Astrocyte (in vitro differentiated cells and primary cell): Measurements from ENCODE around the gene FBXL16. TPM values are rescaled to one million over a fixed set of nuclear protein-coding genes. Genes with fewer than 3 reads are reported as not detected.

Source experiments
- DNase-seq: peaks from one replicate; pipeline ENCODE4 v3.0.0-alpha.2; 2010; ENCODE audit warnings: low read depth
- FAIRE-seq: peaks from 2 replicates; lab custom pipeline; 2011; peaks lifted over from hg19 to GRCh38; lab: Jason Lieb, UNC
- H2AFZ ChIP-seq: 2 replicates; pipeline ENCODE4 v1.6.0; 2012; ENCODE audit warnings: low read depth, low read length, inconsistent platforms
- H3K27ac ChIP-seq: 2 replicates; pipeline ENCODE4 v1.5.1; 2011; ENCODE audit warnings: low read depth, low read length, inconsistent platforms
- H3K27me3 ChIP-seq: 2 replicates; pipeline ENCODE4 v1.6.0; 2011; ENCODE audit warnings: low read length, inconsistent platforms; ENCODE audit not compliant: insufficient read depth
- H3K36me3 ChIP-seq: 2 replicates; pipeline ENCODE4 v1.5.1; 2011; ENCODE audit warnings: low read length, inconsistent platforms; ENCODE audit not compliant: insufficient read depth
- H3K4me1 ChIP-seq: 2 replicates; pipeline ENCODE4 v1.5.1; 2011; ENCODE audit warnings: low read length, inconsistent platforms; ENCODE audit not compliant: insufficient read depth
- H3K4me2 ChIP-seq: 2 replicates; pipeline ENCODE4 v1.6.0; 2012; ENCODE audit warnings: low read length, inconsistent platforms
- H3K4me3 ChIP-seq: 2 replicates; pipeline ENCODE4 v1.5.1; 2011; ENCODE audit warnings: low read depth, mild to moderate bottlenecking, low read length, inconsistent platforms; ENCODE audit not compliant: insufficient read depth
- H3K79me2 ChIP-seq: 2 replicates; pipeline ENCODE4 v1.6.0; 2012; ENCODE audit warnings: mild to moderate bottlenecking, low read length, inconsistent platforms; ENCODE audit not compliant: insufficient read depth
- H3K9ac ChIP-seq: 2 replicates; pipeline ENCODE4 v1.6.0; 2012; ENCODE audit warnings: mild to moderate bottlenecking, low read length, inconsistent platforms
- H3K9me3 ChIP-seq: 2 replicates; pipeline ENCODE4 v1.5.1; 2012; ENCODE audit warnings: low read depth, mild to moderate bottlenecking, low read length, inconsistent platforms; ENCODE audit not compliant: insufficient read depth
- H4K20me1 ChIP-seq: 2 replicates; pipeline ENCODE4 v1.6.0; 2012; ENCODE audit warnings: low read length, inconsistent platforms; ENCODE audit not compliant: insufficient read depth
- H3K27ac Mint-ChIP-seq: one replicate; pipeline ENCODE4 v1.8.0; 2021; ENCODE audit warnings: mild to moderate bottlenecking, mixed read lengths; ENCODE audit not compliant: unreplicated experiment
- H3K27me3 Mint-ChIP-seq: one replicate; pipeline ENCODE4 v1.8.0; 2021; ENCODE audit warnings: low read depth, mixed read lengths; ENCODE audit not compliant: unreplicated experiment
- H3K36me3 Mint-ChIP-seq: one replicate; pipeline ENCODE4 v1.8.0; 2021; ENCODE audit warnings: low read depth, mixed read lengths; ENCODE audit not compliant: unreplicated experiment
- H3K4me1 Mint-ChIP-seq: one replicate; pipeline ENCODE4 v1.8.0; 2021; ENCODE audit warnings: low read depth, mixed read lengths; ENCODE audit not compliant: unreplicated experiment
- H3K4me3 Mint-ChIP-seq: one replicate; pipeline ENCODE4 v1.8.0; 2021; ENCODE audit warnings: mild to moderate bottlenecking, moderate library complexity, mixed read lengths; ENCODE audit not compliant: unreplicated experiment
- H3K9me3 Mint-ChIP-seq: one replicate; pipeline ENCODE4 v1.8.0; 2021; ENCODE audit warnings: mild to moderate bottlenecking, mixed read lengths; ENCODE audit not compliant: unreplicated experiment
- EZH2 ChIP-seq: IDR thresholded peaks from 2 replicates; pipeline ENCODE4 v1.6.1; 2012; ENCODE audit warnings: mild to moderate bottlenecking, low read length, inconsistent platforms; ENCODE audit not compliant: insufficient read depth
- total RNA-seq: library from RNA; stranded (reverse); gene quantifications from 2 replicates; pipeline ENCODE4 v1.2.1, GENCODE V29; 2021
- TF ChIP-seq, protein P1 (sequence below): IDR thresholded peaks from 2 replicates; pipeline ENCODE4 v1.5.1; 2011; ENCODE audit warnings: low read depth, mild to moderate bottlenecking, inconsistent platforms, low read length, moderate library complexity; ENCODE audit not compliant: insufficient read depth

FBXL16 gene
- total RNA-seq, 1 donor from 2014 or later: 5.2 TPM

DNA sequence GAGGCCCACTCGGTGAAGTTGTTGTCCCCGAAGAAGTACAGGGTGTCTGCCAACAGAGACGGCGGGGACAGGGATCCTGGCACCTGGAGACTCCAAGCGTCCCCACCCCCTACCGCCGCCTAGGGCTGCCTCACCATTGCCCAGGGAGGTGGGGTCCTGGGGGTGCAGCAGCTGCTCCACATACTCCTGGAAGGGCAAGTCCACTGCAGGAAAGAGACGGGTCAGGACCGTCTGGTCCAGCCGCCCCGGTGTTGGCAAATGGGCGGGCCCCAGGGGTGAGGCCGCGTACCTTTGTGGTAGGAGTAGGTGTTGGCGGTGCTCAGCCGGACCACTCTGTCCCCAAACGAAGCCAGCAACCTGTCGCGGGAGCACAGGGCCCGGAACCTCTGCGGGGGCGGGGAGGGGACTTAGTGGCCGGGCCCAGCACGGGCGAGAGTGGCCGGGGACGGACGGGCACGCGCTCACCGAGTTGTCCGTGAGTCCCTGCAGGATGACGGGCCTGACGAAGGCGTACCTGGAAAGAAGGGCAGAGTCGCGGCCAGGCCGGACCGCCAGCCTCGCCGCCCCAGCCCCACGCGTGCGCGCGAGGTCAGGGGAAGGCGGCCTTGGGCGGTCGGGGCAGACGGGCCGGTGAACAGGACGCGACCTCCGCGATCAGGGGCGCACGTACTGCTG lies 22.1 kb downstream of the FBXL16 start:
- Mint-ChIP-seq H3K36me3 (peaks cover 10% of the 10 kb centered on the region), H3K9me3 (no peaks in the 10 kb centered on the region), H3K27ac (peak overlapping the region; percentile 47), H3K4me3 (peak overlapping the region; percentile 78), H3K4me1 (peaks cover 13% of the 10 kb centered on the region), H3K27me3 (no peaks in the 10 kb centered on the region)
- FAIRE-seq (no peak), DNase-seq (no peak)
- H3K27ac ChIP-seq: peak overlapping the region; percentile 50
- no peak for TF ChIP-seq EZH2
- TF ChIP-seq, protein P1, sequence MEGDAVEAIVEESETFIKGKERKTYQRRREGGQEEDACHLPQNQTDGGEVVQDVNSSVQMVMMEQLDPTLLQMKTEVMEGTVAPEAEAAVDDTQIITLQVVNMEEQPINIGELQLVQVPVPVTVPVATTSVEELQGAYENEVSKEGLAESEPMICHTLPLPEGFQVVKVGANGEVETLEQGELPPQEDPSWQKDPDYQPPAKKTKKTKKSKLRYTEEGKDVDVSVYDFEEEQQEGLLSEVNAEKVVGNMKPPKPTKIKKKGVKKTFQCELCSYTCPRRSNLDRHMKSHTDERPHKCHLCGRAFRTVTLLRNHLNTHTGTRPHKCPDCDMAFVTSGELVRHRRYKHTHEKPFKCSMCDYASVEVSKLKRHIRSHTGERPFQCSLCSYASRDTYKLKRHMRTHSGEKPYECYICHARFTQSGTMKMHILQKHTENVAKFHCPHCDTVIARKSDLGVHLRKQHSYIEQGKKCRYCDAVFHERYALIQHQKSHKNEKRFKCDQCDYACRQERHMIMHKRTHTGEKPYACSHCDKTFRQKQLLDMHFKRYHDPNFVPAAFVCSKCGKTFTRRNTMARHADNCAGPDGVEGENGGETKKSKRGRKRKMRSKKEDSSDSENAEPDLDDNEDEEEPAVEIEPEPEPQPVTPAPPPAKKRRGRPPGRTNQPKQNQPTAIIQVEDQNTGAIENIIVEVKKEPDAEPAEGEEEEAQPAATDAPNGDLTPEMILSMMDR: no peak
- H3K9me3 ChIP-seq: no peaks in the 10 kb centered on the region
- peak overlapping the region; percentile 65 for H3K9ac ChIP-seq
- no peaks in the 10 kb centered on the region for H3K27me3 ChIP-seq
- peaks cover 31% of the 10 kb centered on the region for H4K20me1 ChIP-seq
- H3K79me2 ChIP-seq: peaks cover 64% of the 10 kb centered on the region
- H3K4me1 ChIP-seq: peaks cover 32% of the 10 kb centered on the region
- peak overlapping the region; percentile 57 for H3K4me3 ChIP-seq
- no peak overlapping the region for H2AFZ ChIP-seq
- H3K4me2 ChIP-seq: peak overlapping the region; percentile 88
- peaks cover 3% of the 10 kb centered on the region for H3K36me3 ChIP-seq

DNA sequence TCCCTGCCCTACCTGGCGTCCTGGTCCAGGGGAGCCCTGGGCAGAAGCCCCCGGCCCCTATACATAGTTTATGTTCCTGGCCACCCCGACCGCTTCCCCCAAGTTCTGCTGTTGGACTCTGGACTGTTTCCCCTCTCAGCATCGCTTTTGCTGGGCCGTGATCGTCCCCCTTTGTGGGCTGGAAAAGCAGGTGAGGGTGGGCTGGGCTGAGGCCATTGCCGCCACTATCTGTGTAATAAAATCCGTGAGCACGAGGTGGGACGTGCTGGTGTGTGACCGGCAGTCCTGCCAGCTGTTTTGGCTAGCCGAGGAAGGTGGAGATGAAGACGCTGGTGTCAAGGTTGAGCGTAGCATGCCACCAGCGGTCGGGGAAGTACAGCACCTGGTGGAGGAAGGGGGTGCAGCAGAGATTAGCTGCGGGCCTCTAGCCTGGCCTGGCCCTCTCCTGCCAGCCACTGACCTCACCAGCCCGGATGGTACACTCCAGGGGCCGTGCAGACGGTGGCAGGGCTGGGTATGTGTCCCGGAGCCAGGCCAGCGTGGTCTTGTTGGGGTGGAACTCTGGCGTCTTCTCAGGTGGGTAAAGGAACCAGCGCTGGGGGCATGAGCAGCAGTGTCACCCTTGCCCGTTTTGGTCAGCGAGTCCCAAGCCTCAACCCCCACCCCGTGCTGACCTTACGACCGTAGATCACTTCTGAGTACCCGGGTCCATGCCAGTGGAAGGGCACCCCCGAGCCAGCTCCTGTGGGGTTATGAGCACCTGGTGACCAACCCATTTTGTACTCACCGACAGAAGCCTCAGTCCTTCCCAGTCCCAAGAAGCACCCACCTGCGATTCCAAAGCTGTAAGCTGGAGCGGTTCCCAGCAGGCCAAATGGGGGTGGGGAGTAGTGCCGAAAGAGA lies 22.9 kb downstream of the FBXL16 start:
- Histone ChIP-seq H3K36me3 (peaks cover 3% of the 10 kb centered on the region), H3K4me1 (peaks cover 32% of the 10 kb centered on the region), H3K4me2 (peak overlapping the region; percentile 88), H3K9me3 (no peaks in the 10 kb centered on the region), H3K27ac (no peak overlapping the region), H3K27me3 (no peaks in the 10 kb centered on the region), H3K79me2 (peaks cover 60% of the 10 kb centered on the region), H3K4me3 (no peak overlapping the region), H2AFZ (no peak overlapping the region), H3K9ac (peak overlapping the region; percentile 65), H4K20me1 (peaks cover 31% of the 10 kb centered on the region)
- peaks cover 13% of the 10 kb centered on the region for H3K4me1 Mint-ChIP-seq
- TF ChIP-seq EZH2: no peak
- TF ChIP-seq, protein P1: no peak
- peak overlapping the region; percentile 34 for H3K27ac Mint-ChIP-seq
- H3K4me3 Mint-ChIP-seq: peak overlapping the region; percentile 78
- H3K36me3 Mint-ChIP-seq: peaks cover 10% of the 10 kb centered on the region
- H3K27me3 Mint-ChIP-seq: no peaks in the 10 kb centered on the region
- DNase-seq (no peak), FAIRE-seq (no peak)
- H3K9me3 Mint-ChIP-seq: no peaks in the 10 kb centered on the region
